ENCODE measurements around the gene TADA2B.

GRCh38 chr4:7029921-7030320 lies 13.3 kb upstream of the TADA2B start:
- no peak for TF ChIP-seq CTCF (IDR thresholded peaks at IDR 0.05)
- no peak for TF ChIP-seq ZFX (IDR thresholded peaks at IDR 0.05; ENCODE audit: borderline replicate concordance)
